ENCODE data around the gene ST3GAL2.
"Not testable (repeated sequence)": the region's sequence is repeated elsewhere in the genome, so short reads cannot be mapped to it uniquely, and the experiment has no call there.

Gene ST3GAL2

GRCh38 chr16:70413572-70413971, 25.3 kb downstream of the ST3GAL2 start:
- not testable (repeated sequence) for DNase-seq

GRCh38 chr16:70412385-70412784, 26.5 kb downstream of the ST3GAL2 start:
- DNase-seq, result no peak

DNA sequence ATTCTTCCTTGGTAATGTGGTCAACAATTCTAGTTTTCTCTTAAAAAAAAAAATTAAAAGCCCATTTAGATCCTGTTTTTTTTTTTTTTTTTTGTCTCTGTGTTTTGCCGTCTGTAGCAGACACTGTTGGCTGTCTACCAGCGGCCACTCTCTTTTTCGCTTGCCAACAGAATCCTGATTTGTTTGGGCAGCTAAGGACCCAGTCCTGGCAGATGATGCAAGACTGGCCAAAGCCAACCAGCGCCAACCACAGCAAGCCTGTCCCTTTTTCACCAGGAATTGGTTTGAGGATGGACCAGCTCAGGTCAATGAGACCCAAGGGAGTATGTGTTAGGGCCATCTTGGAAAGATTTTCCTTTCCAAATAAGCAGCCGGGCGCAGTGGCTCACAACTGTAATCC, 28.2 kb downstream of the ST3GAL2 start:
- DNase-seq, result no peak

DNA sequence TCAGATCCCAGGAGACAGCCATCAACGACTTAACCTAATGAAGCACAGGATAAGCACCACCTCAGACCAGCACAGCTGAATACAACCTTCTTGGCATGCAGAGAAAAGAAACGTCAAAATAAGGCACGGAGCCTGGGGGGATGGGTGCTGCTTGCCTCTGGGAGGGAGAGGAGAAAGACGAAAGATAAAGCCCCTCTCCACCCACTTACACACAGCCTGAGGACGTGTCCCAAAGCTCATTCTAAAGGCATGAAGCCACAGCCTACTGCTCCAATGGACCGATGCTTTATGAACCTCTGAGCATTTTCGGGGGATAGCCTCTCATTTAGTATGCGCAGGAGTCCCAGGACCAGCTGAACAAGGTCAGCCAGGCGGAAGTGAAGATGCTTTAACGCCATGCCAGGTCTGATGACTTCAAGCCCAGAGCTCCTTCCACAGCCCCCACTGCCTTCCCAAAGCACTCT, 31.1 kb downstream of the ST3GAL2 start:
- no peak for DNase-seq

DNA sequence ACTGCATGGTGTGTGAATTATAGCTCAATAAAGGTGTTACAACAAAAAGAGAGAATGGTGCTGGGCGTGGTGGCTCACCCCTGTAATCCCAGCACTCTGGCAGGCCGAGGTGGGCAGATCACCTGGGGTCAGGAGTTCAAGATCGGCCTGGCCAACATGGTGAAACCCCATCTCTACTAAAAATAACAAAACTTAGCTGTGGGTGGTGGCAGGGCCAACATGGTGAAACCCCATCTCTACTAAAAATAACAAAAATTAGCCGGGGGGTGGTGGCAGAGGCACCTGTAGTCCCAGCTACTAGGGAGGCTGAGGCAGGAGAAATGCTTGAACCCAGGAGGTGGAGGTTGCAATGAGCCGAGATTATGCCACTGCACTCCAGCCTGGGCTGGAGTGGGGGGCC, 32.8 kb downstream of the ST3GAL2 start:
- not testable (repeated sequence) for DNase-seq

- no peak for DNase-seq
Observed at GRCh38 chr16:70402916-70403659, 35.8 kb downstream of the ST3GAL2 start.

DNA sequence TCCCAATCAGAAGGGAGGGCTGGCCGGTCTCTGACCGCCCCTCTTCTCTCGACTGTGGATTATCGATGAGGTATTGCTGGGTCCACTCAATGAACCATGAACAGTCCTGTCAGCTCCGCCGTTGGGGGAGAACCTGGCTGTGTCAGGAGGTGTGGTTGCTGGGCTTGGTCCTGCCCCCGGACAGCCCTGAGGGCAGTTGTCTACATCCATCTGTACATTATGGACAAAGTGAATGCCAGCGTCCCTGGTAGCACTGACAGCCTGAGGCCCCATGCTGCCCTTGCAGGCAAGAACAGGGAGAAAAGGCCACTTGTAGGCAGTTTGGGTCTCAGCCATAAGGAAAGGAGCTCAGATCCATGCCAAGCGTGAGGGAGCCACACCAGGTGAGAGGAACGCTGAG, 38.9 kb downstream of the ST3GAL2 start:
- no peak for DNase-seq

DNA sequence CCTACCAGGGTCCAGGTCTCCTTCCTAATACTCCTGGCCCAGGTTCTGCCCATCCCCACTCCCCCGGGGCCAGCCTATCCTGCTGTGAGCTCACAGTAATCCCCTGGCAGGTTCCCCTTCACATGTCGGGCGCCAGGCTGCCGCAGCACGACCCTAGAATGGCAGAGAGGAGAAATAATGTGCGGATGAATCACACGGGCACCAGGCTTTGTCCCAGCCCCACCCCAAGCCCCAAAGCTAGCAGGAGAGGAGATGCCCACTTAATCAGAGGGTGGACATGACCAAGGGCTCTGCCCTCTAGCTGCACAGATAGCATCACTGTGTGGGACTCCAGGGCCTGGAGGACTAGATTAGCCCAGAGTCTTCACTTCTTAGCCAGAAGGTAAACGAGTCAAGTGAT, 39.5 kb downstream of the ST3GAL2 start:
- no peak for DNase-seq

DNA sequence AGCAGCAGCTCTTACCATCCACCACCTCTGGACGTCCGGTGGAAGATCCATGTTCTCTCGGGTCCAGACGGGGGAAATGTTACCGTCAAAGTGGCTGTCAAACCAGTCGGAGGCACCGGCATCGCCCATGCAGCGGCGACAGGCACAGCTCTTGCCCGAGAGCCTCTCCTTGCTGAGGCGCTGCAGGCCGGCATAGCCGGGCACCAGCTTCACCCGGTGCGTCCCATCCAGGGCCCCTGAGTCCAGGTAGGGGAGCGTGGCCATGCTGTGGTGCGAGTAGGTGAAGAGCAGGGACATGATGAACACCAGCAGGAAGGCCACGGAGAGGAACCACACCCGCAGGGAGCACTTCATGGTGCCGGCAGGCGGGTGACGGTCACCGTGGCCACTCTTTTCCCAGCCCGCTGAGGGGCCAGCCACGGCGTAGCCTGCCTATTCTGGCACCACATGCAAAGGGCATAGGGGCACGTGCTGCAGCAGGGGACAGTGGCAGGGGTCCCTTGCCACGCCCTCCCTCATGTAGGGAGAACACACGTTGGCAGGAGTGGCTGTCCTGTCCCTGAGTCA, 40.6 kb downstream of the ST3GAL2 start:
- DNase-seq, result no peak

DNA sequence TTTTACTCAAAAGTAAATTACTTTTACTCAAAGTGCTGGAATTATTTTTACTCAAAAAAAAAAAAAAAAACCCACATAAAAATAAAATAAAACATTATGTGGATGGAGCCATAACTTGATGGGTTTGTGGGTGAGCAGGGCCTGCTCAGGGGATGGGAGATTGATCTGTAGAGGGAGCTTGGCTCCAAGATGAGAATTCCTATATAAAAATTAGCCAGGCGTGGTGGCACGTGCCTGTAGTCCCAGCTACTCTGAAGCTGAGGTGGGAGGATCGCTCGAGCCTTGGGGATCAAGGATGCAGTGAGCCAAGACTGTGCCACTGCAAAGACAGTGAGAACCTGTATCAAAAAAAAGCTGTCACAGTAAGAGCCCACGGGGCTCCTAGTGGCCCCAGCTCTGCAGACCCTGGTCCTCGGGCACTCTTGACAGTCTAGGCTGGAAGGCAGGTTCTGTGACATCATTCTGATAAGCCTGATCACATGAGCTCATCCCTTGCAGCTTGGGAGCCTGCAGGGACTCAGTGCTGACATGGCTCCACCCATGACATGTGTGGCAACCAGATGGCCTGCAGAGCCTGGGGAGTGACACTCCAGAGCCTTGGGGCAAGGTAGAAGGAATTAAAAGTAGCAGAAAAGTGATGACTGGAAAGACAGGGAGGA, 42.5 kb downstream of the ST3GAL2 start:
- DNase-seq, result no peak

GRCh38 chr16:70395345-70395901, 43.5 kb downstream of the ST3GAL2 start:
- DNase-seq, result peak; percentile 66

- DNase-seq, result no peak
Observed at GRCh38 chr16:70394853-70395252, 44.0 kb downstream of the ST3GAL2 start.

DNA sequence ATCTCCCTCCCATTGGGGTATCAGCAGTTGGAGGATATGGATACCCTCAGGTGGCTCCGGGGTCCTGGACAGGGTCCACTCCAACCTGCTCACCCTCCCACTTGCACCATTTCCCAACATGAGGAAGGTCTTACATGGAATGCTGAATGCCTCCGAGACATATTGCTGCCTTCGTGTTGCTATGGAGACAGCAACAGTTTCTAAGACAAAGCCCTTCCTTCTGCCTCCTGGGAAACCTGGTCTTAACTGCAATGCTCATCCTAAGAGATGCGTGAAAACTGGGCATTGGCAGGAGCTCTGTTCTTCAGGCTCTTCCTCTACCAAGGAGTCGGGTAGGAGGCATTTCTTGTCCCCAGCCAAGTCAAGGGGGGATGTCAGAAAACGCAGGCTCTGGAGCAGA, 45.2 kb downstream of the ST3GAL2 start:
- no peak for DNase-seq

DNA sequence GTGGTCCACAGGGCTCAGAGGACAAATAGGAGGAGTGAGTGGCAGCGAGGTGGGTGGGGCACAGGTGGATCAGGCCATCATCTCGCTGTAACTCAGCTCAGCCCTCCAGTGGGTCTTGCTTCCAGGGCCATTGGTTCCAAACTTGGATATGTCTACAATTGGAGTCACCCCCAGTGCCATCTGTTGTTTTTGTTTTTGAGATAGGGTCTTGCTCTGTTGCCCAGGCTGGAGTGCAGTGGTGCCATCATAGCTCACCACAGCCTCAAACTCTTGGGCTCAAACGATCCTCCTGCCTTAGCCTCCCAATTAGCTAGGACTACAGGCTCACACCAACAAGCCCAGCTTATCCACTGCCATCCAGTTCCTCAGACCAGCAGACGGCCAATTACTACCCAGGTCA, 46.3 kb downstream of the ST3GAL2 start:
- no peak for DNase-seq

GRCh38 chr16:70391881-70392481, 46.9 kb downstream of the ST3GAL2 start:
- DNase-seq, result no peak

GRCh38 chr16:70391446-70391845, 47.5 kb downstream of the ST3GAL2 start:
- DNase-seq, result no peak

DNA sequence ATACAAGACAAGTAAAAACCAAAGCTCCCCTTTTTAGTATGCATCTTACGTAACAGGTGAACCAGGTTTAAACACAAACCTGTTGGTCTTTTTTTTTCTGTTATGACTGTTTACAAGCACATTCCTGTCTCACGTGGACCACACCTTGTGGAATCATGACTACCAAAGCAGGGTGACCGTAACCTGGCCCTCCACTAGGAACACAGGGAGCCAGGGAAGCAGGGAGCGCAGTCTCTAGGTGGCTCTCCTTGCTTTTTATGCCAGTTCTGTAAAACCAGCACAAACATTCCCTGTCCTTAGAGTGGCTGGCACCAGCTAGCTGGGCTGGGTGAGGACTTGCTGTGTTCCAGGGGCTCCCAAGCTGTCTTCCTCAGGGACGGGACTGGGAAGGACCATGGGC, 48.1 kb downstream of the ST3GAL2 start:
- no peak for DNase-seq

- no peak for DNase-seq
Observed at GRCh38 chr16:70388006-70388680, 50.8 kb downstream of the ST3GAL2 start.

- DNase-seq, result not testable (repeated sequence)
Observed at GRCh38 chr16:70386289-70386986, 52.5 kb downstream of the ST3GAL2 start.

- no peak for DNase-seq
Observed at GRCh38 chr16:70383421-70383960, 55.4 kb downstream of the ST3GAL2 start.

- no peak for DNase-seq
Observed at GRCh38 chr16:70381604-70382342, 57.1 kb downstream of the ST3GAL2 start.
